Ishikawa (cell line): ENCODE measurements around the gene RNASEH1.

Source experiments
- CEBPB ChIP-seq: IDR thresholded peaks from 2 replicates; pipeline ENCODE4 v1.6.1; 2012
- CREB1 ChIP-seq: IDR thresholded peaks from 2 replicates; pipeline ENCODE4 v1.6.1; 2012; ENCODE audit warnings: low read depth
- EGR1 ChIP-seq: IDR thresholded peaks from 2 replicates; pipeline ENCODE4 v1.6.1; 2012
- EP300 ChIP-seq: IDR thresholded peaks from 2 replicates; pipeline ENCODE4 v1.6.1; 2012; ENCODE audit warnings: borderline replicate concordance
- FOXM1 ChIP-seq: IDR thresholded peaks from 2 replicates; pipeline ENCODE4 v1.6.1; 2012; ENCODE audit warnings: low read depth, borderline replicate concordance
- NFIC ChIP-seq: IDR thresholded peaks from 2 replicates; pipeline ENCODE4 v1.6.1; 2012
- RAD21 ChIP-seq: IDR thresholded peaks from 2 replicates; pipeline ENCODE4 v1.6.1; 2012; ENCODE audit warnings: low read depth
- TAF1 ChIP-seq: IDR thresholded peaks from 2 replicates; pipeline ENCODE4 v1.6.1; 2012; ENCODE audit warnings: low read depth, mild to moderate bottlenecking
- TCF12 ChIP-seq: IDR thresholded peaks from 2 replicates; pipeline ENCODE4 v1.6.1; 2012; ENCODE audit warnings: low read depth
- TEAD4 ChIP-seq: IDR thresholded peaks from 2 replicates; pipeline ENCODE4 v1.6.1; 2012
- YY1 ChIP-seq: IDR thresholded peaks from 2 replicates; pipeline ENCODE4 v1.6.1; 2012; ENCODE audit warnings: low read depth
- ZBTB7A ChIP-seq: IDR thresholded peaks from 2 replicates; pipeline ENCODE4 v1.6.1; 2012; ENCODE audit warnings: low read depth
- TF ChIP-seq, protein P1 (sequence below): IDR thresholded peaks from 2 replicates; pipeline ENCODE4 v1.6.1; 2012; ENCODE audit warnings: low read depth, mild to moderate bottlenecking
- TF ChIP-seq, protein P2 (sequence below): IDR thresholded peaks from 2 replicates; pipeline ENCODE4 v1.6.1; 2012
- TF ChIP-seq, protein P3 (sequence below): IDR thresholded peaks from 2 replicates; pipeline ENCODE4 v1.6.1; 2012

RNASEH1 gene

DNA sequence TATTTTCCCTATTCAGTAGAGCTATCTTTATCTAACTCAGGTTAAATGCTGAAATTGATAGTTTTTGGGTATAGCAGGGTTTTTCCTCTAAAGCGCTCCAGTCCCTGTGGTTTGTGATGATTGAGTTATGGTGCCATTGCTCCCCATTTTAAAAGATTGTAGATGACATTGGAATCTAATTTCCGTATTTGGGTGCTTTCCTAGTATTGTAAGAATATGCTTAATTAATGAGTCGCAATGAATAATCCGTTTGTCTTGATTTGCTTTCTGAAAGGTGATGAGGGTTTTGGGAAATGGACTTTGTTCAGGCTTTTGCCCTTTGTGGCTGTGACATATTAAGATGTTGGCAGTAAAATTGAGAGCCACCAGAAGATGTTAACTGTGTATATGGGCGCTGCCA lies 20.9 kb upstream of the RNASEH1 start:
- TF ChIP-seq EP300 (no peak), TCF12 (no peak), NFIC (no peak), YY1 (no peak), ZBTB7A (no peak), TAF1 (no peak), FOXM1 (no peak), TEAD4 (no peak), CREB1 (no peak)
- TF ChIP-seq, protein P1, sequence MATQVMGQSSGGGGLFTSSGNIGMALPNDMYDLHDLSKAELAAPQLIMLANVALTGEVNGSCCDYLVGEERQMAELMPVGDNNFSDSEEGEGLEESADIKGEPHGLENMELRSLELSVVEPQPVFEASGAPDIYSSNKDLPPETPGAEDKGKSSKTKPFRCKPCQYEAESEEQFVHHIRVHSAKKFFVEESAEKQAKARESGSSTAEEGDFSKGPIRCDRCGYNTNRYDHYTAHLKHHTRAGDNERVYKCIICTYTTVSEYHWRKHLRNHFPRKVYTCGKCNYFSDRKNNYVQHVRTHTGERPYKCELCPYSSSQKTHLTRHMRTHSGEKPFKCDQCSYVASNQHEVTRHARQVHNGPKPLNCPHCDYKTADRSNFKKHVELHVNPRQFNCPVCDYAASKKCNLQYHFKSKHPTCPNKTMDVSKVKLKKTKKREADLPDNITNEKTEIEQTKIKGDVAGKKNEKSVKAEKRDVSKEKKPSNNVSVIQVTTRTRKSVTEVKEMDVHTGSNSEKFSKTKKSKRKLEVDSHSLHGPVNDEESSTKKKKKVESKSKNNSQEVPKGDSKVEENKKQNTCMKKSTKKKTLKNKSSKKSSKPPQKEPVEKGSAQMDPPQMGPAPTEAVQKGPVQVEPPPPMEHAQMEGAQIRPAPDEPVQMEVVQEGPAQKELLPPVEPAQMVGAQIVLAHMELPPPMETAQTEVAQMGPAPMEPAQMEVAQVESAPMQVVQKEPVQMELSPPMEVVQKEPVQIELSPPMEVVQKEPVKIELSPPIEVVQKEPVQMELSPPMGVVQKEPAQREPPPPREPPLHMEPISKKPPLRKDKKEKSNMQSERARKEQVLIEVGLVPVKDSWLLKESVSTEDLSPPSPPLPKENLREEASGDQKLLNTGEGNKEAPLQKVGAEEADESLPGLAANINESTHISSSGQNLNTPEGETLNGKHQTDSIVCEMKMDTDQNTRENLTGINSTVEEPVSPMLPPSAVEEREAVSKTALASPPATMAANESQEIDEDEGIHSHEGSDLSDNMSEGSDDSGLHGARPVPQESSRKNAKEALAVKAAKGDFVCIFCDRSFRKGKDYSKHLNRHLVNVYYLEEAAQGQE, result no peak
- TF ChIP-seq, protein P2, sequence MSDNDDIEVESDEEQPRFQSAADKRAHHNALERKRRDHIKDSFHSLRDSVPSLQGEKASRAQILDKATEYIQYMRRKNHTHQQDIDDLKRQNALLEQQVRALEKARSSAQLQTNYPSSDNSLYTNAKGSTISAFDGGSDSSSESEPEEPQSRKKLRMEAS, result no peak

DNA sequence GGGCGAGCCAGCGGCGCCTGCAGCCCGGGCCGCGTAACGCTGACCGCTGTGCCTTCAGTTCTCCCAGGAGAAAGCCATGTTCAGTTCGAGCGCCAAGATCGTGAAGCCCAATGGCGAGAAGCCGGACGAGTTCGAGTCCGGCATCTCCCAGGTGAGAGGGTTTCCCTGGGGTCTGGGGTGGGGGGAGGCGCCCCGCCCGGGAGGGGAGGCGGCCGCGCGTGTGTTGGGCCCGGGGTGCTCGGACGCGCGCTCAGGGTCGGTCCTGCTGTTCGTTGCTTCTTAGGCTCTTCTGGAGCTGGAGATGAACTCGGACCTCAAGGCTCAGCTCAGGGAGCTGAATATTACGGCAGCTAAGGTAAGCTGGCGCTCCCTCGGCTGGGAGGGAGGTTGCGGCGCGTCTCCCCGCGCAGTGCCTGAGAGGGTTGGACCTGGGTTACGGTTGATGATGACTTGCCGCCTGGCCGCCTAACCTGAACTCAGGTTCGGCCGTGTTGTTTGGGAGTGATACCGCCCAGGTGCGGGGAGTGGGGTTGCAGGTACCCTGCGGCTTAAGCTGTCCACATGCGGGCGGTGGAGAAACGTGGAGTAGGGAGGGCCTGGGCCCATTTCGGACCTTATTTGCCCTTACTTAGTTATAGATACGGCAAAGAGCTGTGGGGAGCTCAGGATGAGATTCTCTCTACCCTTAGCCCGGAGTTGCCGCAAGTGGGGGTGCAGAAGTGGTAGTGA lies 17.6 kb upstream of the RNASEH1 start:
- no peak for TF ChIP-seq RAD21
- TF ChIP-seq, protein P1, result no peak
- TF ChIP-seq CEBPB, result no peak
- TF ChIP-seq, protein P2, result no peak; the same call in 1 of the 2 replicates
- TF ChIP-seq FOXM1, result no peak
- no peak for TF ChIP-seq TEAD4
- TF ChIP-seq NFIC, result no peak
- TF ChIP-seq, protein P3, sequence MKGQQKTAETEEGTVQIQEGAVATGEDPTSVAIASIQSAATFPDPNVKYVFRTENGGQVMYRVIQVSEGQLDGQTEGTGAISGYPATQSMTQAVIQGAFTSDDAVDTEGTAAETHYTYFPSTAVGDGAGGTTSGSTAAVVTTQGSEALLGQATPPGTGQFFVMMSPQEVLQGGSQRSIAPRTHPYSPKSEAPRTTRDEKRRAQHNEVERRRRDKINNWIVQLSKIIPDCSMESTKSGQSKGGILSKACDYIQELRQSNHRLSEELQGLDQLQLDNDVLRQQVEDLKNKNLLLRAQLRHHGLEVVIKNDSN, result no peak
- TF ChIP-seq YY1, result no peak
- TF ChIP-seq EGR1, result no peak
- no peak for TF ChIP-seq TAF1
- TF ChIP-seq CREB1, result no peak
- no peak for TF ChIP-seq TCF12
- no peak for TF ChIP-seq EP300
- TF ChIP-seq ZBTB7A, result no peak

DNA sequence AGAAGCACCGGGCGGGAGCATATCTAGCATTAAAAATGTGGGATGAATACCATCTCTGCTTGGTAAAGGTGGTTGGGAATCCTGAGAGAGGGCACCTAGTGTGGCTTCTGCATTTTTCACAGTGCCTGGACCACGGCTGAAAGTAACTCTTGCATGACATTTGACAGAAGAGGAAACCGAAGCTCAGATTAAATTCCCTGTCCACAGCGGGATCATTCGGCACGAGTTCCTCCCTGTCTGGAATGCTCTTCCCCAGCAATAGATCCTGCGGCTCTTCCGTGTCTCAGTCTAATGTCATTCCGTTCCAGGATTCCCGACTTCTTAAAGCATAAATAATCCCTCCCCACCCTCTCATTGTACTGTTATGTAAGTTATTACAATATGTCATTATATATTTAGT lies 16.0 kb upstream of the RNASEH1 start:
- TF ChIP-seq EGR1, result no peak
- no peak for TF ChIP-seq CEBPB
- no peak for TF ChIP-seq TCF12
- no peak for TF ChIP-seq EP300
- no peak for TF ChIP-seq RAD21
- TF ChIP-seq YY1, result no peak
- TF ChIP-seq FOXM1, result no peak
- no peak for TF ChIP-seq TEAD4
- TF ChIP-seq TAF1, result no peak
- TF ChIP-seq, protein P2, result no peak
- TF ChIP-seq, protein P1, result no peak
- TF ChIP-seq CREB1, result no peak
- TF ChIP-seq, protein P3, result no peak
- TF ChIP-seq ZBTB7A, result no peak
- TF ChIP-seq NFIC, result no peak

DNA sequence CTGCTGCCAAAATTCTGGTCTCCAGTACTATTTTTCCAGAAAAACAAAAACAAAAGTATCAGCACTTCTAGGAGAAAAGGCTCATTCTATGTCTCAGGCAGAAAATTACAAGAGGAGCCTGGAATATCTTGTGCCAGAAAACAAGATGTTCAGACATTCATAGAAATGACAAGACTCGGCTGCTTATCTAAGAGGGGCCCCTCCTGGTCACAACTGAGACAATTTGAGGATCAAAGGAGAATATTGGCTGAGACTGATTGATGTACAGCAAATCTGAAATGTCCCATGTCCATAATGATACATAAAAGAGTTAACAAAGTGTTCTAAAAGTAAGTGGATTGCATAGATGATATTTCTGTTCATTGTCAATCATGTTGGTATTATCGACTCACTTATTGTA lies 14.5 kb upstream of the RNASEH1 start:
- no peak for TF ChIP-seq FOXM1
